GM12873 (cell line): ENCODE results near the gene RIOK2.

Experiments
- TF ChIP-seq, protein P1 (sequence below): IDR thresholded peaks from 2 replicates; pipeline ENCODE4 v1.5.1; 2012; ENCODE audit warnings: low read depth, mild to moderate bottlenecking, moderate library complexity, low read length, control low read depth; ENCODE audit not compliant: insufficient read depth; ENCODE audit errors: missing control alignments

Gene RIOK2

DNA sequence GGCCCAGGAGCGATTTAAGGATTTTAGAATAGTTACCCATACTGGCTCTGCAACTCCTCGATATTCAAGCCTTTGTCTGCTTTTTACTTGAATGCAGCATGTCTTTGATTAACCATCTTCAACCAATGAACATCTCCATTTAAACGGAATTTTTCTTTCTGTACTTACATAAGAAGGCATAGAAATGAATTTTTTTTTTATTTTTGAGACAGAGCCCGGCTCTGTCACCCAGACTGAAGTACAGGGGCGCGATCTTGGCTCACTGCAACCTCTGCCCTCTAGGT, 825 bp upstream of the RIOK2 start:
- TF ChIP-seq, protein P1, sequence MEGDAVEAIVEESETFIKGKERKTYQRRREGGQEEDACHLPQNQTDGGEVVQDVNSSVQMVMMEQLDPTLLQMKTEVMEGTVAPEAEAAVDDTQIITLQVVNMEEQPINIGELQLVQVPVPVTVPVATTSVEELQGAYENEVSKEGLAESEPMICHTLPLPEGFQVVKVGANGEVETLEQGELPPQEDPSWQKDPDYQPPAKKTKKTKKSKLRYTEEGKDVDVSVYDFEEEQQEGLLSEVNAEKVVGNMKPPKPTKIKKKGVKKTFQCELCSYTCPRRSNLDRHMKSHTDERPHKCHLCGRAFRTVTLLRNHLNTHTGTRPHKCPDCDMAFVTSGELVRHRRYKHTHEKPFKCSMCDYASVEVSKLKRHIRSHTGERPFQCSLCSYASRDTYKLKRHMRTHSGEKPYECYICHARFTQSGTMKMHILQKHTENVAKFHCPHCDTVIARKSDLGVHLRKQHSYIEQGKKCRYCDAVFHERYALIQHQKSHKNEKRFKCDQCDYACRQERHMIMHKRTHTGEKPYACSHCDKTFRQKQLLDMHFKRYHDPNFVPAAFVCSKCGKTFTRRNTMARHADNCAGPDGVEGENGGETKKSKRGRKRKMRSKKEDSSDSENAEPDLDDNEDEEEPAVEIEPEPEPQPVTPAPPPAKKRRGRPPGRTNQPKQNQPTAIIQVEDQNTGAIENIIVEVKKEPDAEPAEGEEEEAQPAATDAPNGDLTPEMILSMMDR = no peak

DNA sequence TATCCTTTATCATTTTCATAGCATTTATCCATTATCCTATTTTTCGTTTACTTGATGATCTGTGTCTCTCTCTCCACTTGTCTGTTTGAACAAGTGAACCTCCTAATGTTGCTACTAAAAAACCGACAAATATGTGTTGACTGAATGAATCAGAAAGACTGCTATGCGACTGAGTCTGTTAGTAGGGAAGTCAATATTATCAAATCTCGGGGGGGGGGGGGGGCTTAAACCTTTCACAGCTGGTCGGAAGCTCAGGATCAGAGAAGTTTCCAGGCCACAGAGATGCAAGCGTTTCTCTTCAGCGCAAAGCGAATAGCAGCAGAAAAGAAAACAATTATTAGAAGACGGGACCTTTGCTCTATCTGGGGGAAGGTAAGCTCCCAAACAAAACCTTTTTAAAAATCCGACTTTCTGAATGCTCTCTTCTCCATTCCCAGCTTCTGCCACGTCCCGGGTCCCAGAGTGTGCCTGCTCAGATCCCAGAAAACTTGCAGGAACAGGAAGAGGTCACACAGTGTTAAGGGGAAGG, 412 bp downstream of the RIOK2 start:
- TF ChIP-seq, protein P1 = no peak

DNA sequence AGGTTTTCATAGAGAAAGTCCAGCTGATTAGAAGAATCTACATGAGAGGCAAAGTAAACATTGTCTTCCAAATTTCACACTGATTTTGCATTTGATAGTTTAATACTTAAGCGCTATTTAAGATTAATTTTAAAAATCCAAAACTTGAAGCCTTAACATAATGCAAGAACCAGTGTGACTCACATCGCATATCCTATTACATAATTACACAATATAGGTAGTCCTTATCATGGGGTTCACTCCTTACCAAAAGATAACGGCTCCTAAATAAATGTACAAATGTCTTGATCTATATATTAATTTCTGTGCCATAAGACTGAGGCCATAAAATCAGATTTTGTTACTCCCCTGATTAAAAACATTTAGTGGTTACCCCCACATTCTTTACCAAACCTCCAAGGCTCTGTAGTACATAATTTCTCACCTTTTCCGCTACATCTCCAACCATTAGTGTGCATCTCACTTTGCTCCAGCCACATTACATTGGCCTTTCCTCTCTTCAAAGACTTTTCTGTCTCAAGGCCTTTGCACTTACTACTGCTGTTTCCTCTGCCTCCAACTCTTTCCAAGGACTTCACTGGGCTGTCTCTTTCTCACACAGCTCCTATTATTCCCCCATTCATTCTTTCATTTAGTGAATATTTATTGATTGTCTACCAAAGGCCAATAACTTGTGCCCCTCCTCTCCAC, 1.0 kb downstream of the RIOK2 start:
- TF ChIP-seq, protein P1 = no peak

DNA sequence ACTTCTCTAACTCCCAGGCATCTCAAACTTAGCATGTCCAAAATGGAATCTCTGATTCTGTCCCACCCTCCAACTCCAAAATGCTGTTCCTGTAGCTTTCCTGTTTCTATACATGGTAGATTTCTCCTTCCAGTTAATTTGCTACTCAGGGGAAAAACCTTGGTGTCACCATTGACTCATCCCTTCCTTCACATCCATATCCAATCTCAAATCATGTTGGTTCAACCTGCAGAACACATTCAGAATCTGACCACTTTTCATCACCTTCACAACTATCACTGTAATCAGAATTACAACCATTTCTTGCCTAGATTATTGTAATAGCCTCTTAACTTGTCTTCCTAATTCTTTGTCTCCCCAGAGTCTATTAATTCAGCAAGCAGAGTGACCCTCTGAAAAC, 10.8 kb downstream of the RIOK2 start:
- TF ChIP-seq, protein P1 = no peak

DNA sequence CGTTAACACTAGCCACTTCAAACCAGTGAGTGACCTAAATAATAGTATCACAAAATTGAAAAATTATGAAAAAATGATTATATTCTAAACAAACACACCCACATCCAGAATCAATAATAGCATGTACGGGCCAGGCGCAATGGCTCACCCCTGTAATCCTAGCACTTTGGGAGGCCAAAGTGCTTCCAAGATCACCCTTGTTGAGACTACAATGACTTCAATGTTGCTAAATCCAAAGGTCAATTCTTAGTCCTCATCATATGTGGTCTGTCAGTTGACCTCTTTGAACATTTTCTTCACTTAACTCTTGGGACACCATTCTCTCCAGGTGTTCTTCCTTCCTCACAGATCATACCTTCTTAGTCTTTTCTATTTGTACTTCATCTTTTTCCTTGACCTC, 11.3 kb downstream of the RIOK2 start:
- TF ChIP-seq, protein P1 = no peak

DNA sequence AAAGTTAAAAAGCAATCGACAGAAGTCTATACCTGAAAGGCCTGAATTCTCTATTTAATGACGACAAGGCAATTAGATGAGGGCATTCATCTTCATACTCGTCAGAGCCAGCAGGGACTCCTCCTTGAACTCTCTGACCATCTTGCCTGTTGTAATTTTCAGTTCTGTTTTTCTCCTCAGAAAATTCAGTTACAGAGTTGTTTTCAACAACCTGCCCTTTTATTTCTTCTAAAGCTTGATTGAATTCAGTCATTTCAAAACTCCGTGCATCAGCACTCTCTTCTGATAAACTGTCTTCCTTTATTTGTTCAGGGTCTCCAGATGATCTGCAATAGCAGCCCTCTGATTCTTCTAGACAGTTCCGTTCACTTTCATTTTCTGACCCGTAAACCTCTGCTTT, 15.6 kb downstream of the RIOK2 start:
- TF ChIP-seq, protein P1 = no peak

DNA sequence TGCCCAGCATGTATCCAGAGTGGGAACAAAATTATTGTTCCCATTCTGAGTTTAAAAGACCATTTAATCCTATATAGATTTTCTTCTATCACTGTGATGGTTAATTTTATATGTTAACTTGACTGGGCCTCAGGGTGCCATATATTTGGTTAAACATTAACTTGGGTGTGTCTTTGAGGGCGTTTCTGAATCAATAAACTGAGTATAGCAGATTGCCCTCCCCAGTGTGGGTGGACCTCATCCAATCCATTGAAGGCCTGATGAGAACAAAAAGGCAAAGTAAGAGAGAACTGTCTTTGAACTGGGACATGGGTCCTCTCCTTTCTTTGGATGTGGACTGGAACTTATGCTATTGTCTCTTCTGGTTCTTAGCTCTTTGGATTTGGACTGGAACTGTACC, 17.3 kb downstream of the RIOK2 start:
- TF ChIP-seq, protein P1 = no peak
